ENCODE measurements around the gene CCDC142.
A peak's percentile ranks its signal among the peaks of the same experiment; 100 is the strongest.

CCDC142 gene, protein sequence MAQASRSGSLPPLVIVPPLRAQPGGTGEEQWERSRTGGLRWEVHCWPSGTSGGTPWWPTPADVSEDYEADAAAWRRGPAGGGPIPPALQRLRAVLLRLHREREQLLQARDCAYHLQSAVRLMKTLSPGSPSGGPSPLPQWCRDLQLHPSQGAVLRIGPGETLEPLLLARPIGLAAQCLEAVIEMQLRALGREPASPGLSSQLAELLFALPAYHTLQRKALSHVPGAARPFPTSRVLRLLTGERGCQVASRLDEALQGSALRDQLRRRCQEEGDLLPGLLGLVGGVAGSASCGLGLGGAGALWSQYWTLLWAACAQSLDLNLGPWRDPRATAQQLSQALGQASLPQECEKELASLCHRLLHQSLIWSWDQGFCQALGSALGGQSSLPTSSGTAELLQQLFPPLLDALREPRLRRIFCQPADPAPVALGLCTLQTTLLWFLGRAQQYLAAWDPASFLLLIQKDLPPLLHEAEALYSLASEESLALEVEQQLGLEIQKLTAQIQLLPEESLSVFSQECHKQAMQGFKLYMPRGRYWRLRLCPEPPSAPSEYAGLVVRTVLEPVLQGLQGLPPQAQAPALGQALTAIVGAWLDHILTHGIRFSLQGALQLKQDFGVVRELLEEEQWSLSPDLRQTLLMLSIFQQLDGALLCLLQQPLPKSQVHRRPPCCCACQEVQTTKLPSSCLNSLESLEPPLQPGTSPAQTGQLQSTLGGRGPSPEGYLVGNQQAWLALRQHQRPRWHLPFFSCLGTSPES

DNA sequence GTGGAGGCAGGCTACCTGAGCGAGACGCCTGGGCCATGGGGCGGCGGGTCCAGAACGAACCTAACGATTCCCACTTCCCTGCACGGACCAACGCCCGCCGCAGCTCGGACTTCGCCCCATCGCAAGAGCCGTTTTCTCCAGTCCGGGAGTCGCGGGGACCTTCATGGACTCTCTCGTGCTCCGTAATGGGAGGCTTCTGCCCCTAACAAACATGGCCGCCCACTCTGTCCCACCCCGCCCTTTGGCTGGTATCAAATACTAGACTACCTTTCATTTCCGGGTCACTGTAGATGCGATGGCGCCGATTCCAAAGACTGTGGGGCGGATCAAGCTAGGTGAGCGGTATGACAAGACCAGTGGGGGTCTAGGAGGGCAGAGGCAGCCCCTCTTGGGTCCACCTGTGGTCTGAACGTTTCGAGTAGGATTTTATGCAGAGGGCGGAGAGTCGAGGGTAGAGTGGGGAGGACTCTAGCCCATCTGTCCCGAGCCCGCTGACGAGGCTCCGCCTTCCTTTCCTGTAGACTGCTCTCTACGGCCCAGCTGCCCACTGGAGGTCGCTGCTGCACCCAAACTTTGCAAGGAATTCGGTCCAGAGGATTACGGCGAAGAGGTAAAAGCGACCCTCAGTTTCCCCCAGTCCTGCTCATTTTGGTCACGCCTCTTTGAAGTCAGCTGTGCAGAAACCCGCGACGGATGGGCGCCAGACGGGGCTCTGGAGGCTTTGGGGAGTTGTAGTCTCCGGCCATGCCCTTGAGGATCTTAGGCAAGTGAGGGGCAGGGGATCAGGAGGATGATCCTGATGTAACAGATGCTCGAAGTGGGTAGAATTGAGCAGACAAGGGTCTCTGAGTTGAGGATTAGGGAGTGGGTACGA is at the start of gene CCDC142, which contains the start of gene TTC31:
TSS of gene CCDC142 (minus strand) at position 198 of the 874 bp plus-strand sequence. CDS start at position 37, 161 bp downstream.
TSS of gene TTC31 (plus strand) at position 281 of the 874 bp plus-strand sequence. CDS start at position 296, 15 bp downstream.
- DNase-seq (ENCODE audit: low spot score), result peak; percentile 94

DNA sequence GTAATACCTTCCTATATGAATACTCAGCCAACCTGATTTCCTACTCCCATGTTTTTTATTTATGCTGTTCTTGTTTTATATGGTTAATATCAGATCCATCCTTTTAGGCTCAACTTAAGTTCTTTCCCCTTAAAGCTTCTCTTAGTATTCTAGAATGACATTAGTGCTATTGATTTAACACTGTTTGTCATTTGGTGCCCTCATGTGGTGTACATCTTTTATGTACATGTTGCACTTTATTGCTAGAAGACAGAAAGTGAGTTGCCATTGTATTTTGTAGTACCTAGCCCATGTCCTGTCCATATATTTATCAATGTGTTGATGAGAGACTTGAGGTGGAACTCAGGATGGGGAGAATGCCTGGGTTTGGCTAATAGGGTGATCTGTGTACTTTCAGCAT is 49.4 kb upstream of the CCDC142 start:
- DNase-seq (ENCODE audit: low spot score), result no peak

DNA sequence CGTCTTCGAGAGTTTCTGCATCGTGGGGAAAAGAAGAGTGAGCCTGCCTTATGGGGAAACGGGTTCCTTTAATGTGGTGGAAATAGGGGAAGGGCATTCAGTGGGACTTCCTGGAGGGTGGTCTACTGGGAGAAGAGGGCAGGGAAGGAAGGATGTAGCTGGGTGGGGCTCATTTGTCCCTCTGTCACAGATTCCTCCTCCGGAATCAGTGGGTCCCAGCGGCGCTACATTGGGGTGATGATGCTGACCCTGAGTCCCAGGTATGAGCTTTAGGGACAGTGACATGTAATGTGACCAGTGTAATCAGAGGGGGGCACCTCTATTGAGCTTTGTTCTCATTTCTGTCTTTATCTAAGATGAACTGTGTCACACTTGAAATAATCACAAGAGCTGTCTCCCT is 48.9 kb upstream of the CCDC142 start:
- no peak for DNase-seq (ENCODE audit: low spot score)

DNA sequence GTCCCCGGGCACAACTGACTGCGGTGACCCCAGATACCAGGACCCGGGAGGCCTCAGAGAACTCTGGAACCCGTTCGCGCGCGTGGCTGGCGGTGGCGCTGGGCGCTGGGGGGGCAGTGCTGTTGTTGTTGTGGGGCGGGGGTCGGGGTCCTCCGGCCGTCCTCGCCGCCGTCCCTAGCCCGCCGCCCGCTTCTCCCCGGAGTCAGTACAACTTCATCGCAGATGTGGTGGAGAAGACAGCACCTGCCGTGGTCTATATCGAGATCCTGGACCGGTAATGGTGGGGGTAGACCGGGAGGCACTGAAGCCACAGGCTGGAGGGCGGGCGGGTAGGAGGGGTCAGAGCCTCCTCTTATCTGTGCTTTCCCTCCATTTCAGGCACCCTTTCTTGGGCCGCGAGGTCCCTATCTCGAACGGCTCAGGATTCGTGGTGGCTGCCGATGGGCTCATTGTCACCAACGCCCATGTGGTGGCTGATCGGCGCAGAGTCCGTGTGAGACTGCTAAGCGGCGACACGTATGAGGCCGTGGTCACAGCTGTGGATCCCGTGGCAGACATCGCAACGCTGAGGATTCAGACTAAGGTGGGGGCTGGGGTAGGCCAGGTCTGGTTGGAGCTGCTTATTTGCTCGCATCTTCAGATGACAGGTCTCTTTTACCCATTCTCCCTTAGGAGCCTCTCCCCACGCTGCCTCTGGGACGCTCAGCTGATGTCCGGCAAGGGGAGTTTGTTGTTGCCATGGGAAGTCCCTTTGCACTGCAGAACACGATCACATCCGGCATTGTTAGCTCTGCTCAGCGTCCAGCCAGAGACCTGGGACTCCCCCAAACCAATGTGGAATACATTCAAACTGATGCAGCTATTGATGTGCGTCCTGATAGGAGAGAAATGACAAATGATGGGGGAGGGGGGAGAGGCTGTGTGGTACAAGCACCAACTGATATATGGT is 47.7 kb upstream of the CCDC142 start:
- peak; percentile 57 for DNase-seq (ENCODE audit: low spot score)

DNA sequence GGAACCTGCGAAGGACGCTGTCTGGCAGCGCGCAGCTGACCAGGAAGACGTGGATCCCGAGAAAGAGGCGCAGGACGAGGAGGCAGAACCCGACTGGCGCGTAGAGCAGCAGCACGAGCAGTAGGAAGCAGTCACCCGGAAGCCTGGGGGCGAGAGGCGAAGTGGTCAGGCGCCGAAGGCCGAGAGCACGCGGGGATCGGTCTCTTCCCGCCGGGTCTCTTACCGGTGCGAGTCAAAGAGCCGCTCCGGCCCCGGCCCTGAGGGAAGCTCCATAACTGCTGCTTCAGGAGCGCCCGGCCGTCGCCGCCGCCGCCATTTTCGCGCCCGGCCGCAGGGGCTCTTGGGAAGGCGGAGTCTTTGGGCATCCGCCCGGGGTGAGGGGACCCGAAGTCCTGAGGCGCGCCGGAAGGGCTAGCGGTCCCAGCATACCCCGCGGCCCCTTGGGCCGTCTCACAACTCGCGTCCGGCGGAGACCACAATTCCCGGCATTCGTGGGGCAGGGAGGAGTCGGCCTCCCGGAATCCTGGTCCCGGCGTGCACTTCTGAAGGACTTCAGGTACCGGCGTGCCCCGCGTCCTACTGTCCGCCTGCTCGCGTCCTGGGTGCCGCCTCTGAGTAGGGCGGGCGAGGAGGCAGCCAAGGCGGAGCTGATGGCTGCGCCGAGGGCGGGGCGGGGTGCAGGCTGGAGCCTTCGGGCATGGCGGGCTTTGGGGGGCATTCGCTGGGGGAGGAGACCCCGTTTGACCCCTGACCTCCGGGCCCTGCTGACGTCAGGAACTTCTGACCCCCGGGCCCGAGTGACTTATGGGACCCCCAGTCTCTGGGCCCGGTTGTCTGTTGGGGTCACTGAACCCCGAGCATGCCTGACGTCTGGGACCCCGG is 46.8 kb upstream of the CCDC142 start, which contains the start of the genes AUP1 and HTRA2:
TSS of gene AUP1 (minus strand) at position 350 of the 882 bp plus-strand sequence. CDS start at position 273, 77 bp downstream.
TSS of gene HTRA2 (plus strand) at position 577 of the 882 bp plus-strand sequence. CDS start at position 651, 74 bp downstream.
- peak; percentile 99 for DNase-seq (ENCODE audit: low spot score)

DNA sequence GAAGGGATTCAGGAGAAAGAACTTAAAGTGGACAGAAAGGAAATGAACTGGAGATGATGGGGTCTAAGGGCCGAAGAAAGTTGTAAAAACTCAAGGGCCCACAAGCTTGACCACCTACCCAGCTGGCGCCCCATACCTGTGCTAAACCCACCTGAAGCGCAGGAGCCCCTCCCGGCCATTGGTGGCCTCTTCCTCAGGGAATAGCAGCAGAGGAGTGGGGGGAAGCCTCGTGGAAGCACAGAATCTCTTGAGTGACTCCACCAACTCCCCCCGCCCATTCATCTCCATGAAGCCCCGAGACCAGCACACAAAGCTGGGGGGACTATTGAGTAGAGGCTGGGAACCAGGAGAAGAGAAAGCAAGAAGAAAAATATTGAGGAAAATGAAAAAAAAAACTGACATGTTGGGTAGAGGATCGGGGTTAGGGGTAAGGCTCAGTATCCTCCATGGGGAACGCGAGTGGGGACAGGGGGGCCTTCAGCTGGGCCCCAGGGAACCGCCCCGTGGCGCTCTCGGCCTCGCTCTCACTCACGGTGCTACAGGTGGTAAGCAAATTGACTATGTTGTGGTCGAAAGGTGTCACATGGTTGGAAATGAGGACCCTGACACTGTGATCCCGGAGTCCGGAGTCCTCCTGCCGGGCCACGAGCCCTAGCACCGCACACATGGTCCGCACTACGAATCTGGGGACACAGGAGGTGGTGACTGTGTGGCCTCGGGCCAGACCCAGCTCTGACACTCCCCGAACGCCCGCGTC is 46.0 kb upstream of the CCDC142 start:
- DNase-seq (ENCODE audit: low spot score), result no peak

DNA sequence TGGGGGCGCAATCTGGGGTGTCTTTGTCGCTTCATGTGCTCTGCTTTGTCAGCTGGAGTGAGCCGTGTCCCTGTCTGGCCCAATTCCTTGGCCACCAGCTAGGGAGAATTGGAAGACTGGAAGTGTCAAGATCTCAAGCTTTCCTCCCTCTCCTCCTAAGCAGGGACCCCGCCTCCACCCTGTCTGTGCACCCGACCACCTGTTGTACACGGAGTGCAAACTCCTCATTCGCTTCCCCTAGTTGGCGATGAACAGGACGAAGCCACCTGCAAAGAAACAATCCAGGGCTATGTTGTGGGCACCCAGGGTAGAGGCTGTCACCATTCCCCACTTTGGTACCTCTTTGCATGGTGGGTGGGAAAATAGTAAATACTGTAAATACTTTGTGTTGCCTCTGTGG is 44.9 kb upstream of the CCDC142 start:
- DNase-seq (ENCODE audit: low spot score), result no peak

DNA sequence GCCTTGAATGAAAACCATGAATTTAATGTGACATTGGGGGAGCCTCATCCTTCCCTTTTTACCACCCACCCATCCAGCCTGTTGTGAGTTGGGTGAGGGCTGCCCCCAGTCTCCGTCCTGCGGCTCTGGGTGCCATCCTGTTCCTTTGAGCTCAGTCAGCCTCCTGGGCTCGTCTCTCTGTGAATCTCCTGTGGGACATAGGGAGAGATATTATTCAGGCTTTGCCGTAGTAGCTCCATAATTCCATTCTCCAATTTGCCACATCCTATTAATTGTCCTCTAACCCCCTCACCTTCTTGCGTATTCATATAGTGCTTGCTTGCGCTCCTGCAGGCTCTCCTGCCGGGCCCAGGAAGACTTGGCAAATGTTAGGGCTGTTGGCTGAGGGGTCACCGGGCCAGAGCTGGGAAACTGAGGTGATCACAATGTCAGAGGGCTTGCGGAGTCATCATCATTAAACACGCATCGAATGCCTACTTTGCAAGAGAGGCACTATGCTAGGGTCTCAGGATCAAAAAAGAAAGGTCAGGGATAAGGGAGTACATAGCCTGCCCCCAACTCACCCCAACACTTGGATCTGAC is 43.9 kb upstream of the CCDC142 start:
- no peak for DNase-seq (ENCODE audit: low spot score)

DNA sequence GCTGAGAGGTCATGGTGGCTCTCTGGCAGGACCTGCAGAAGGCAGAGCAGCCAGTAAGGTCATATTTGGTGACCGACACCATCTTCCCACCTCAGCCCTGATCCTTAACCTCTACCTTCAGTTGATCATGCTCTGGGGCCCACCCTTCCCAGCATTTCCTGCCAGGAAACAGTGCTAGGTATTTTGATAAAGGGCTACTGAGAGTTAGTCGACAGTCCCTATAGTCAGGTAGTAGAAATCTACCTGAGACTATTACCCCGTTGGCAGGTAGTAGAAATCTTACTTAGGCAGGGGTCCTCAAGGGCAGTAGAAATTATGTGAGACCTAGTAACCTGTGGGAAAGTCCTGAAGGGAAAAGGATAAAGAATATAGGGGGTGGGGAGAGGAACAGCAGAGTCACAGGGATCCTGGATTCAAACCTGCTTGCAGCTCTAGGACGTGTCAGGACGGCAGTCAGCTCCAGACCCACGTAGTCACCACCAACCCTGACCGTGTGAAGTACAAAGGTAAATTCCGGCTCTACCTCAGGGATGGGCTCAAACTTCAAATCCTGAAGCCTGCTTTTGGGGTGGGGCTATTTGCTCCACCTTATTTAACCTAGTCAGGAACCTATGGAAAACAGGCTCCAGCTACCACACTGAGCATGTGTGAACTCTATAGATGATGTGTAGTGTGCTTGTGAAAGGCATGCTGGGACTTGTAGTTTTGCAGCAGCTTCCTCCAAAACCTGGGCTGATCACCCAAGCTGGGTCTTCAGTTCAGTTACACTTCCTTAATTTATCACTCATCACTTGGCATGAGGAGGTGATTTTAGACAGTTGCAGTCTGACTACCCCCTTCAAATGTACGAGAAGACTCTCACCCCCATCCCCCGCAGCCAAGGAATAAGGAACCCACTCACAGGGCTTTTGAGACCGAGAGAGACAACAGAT is 43.2 kb upstream of the CCDC142 start, which contains the start of gene DQX1:
TSS of gene DQX1 (minus strand) at position 515 of the 932 bp plus-strand sequence. CDS start at position 13, 502 bp downstream.
- DNase-seq (ENCODE audit: low spot score), result peak; percentile 31

DNA sequence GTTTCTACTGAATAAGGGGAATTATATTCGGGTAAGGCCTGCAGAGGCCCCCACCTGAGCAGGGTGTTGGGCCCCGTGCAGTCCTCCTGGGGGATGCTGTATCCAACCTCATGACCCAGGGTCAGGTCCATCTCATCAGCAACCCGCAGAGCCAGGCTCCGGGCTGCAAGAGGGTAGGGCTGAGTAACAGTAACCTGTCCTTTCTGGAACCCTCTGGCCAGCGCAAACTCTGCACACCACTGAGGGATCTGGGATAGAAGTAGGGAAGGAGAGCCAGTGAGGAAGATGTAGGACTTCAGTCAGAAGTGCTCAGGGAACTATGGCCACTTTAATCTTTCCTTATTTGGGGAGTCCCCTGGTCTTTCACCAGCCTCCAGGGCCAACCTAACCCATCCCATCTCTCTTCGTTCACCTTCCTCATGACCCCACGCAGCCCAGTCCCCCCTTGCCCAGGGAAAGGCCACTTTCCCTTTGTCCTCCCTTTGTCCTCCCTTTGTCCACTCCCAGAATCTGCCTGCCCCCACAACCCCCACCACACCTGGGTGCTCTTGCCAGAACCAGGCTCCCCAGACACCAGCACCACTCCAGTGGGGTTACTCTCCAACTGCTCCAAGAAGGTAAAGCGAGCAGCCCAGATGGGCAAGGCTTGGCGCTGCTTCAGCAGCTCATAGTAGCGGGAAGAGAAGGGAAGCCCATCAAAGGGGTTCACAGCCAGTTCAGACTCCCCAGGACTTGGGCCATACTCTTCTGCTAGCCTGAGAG is 42.3 kb upstream of the CCDC142 start:
- no peak for DNase-seq (ENCODE audit: low spot score)

DNA sequence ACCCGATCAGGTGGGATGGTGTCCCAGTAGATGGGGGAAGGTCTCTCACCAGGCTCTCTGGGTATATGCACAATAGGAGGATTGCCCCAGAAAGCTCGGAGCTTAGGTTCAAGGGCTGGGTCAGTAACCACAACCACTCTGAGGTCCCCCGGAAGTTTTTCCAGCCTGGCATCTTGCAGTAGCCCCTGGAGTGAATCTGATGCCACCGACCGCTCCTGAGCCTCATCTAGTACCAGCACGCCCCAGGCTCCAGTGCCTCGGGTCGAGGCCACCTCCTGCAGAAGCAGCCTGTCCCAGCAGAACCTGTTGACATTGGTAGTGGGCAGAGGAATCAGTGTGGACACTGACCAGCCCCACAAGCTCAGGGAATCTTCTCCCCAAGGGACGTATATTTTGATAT is 41.2 kb upstream of the CCDC142 start:
- DNase-seq (ENCODE audit: low spot score), result no peak

DNA sequence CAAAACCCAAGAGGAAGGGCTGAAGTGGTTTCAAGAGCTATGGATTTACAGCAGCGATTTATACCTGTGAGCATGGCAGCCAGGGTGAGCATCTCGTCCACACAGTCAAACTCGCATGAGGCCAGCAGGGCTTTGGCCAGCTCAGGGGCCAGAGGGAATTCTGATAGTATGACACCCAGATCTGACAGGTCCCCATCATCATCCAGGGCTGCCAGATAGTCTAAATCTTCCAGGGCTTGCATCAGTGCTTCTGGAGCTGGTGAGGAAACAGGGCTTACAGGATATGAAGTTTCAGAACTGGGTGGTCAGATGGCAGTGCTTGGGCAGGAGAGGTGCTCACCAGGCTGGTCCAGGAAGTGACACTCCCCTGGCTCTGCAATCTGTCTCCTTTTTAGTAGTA is 39.7 kb upstream of the CCDC142 start:
- no peak for DNase-seq (ENCODE audit: low spot score)

DNA sequence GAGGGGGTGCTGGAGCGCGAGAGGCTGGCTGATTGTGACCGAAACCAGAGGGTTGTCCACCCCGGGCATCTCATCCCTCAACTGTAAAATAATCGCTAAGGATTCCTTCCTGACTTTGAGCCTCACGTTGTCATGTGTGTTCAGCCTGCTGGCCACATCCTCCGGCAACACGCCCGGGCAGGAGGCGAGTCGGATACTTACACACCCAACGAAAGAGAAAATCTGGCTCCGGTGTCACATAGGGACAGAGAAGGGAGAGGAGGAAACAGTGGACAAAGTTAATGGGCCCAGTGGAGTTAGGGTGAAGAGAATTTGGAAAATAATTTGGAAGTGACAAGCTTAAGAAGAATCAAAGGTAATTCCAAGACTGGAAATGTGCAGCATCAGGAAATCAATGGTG is 33.9 kb upstream of the CCDC142 start:
- no peak for DNase-seq (ENCODE audit: low spot score)

DNA sequence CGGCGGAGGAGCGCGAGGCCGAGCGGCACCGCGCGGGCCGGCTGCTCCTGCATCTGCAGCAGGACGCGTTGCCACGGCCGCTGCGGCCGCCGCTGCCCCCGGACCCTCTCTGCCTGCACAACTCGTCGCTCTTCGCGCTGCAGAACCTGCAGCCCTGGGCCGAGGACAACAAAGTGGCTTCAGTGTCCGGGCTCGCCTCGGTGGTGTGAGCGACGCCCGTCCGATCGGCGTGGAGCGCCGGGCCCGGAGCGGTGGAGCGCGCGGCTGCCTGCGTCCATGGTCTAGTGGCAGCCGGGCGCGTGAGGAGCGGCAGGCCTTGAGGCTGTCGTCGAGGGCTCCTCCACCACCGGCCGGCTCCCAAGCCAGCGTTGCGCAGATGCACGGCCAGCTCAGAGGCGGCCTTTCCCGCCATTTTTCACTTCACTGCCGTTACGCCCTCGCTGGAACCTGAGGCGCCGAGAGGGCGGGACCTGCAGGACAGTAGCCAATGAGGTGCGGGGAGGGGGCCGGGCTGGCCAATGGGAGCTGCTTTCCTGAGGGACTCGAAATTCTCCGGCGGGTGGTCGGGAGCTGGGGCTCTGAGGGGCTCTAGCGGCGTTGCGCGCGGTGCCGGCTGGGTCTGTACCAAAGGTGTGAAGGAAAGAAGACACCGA is 33.3 kb upstream of the CCDC142 start:
- DNase-seq (ENCODE audit: low spot score), result peak; percentile 89

DNA sequence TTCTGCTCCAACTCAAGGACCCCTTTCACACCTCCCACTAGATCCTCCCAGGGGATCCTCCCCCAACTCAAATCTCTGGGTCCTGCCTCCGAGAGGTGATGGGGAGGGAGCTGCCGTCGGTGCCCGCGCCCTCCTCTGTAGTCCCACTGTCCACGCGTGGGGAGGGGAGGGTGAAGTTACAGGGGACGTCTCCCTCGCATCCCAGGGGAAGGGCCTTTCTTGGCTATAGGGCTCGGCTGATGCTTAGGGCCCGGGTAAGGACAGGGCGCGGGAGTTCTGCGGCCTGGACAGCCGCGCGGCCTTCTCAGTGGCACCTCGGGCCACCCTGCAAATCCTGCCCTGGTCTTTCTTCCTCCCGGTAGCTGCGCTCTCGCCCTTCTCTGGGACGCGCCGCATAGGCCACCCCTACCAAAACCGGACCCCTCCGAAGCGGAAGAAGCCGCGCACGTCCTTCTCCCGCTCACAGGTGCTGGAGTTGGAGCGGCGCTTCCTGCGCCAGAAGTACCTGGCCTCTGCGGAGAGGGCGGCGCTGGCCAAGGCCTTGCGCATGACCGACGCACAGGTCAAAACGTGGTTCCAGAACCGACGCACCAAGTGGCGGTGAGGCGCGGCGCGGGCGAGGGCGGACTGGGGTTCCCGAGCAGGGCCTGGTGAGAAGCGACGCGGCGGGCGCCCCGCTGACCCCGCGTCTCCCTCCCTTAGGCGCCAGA is 32.6 kb upstream of the CCDC142 start:
- DNase-seq (ENCODE audit: low spot score), result no peak
